ENCODE measurements around the gene KDM8.

The KDM8 gene
- 9.4 to 14.5 (median 10.5) reads per million in 4 experiments for total RNA-seq

GRCh38 chr16:27203507-27204311 lies at the start of gene KDM8:
Gene KDM8 (plus strand): TSS chr16:27203526. CDS start chr16:27210124, 6,598 bp downstream.
- DNase-seq = peak; percentile 100

- peak; percentile 48 for DNase-seq
These were observed 48.4 kb upstream of the KDM8 start for GRCh38 chr16:27154705-27155521.

GRCh38 chr16:27156579-27156978 lies 46.7 kb upstream of the KDM8 start:
- DNase-seq = no peak

GRCh38 chr16:27161398-27161797 lies 41.9 kb upstream of the KDM8 start:
- no peak for DNase-seq

GRCh38 chr16:27164352-27164751 lies 39.0 kb upstream of the KDM8 start:
- DNase-seq = no peak

GRCh38 chr16:27165576-27165975 lies 37.8 kb upstream of the KDM8 start:
- no peak for DNase-seq

GRCh38 chr16:27168790-27169189 lies 34.5 kb upstream of the KDM8 start:
- DNase-seq = no peak

- DNase-seq = peak; percentile 46
These were observed 33.7 kb upstream of the KDM8 start for GRCh38 chr16:27169511-27170071.

- DNase-seq = no peak
These were observed 31.7 kb upstream of the KDM8 start for GRCh38 chr16:27171584-27171983.

- no peak for DNase-seq
These were observed 29.3 kb upstream of the KDM8 start for GRCh38 chr16:27174007-27174406.

- no peak for DNase-seq
These were observed 28.5 kb upstream of the KDM8 start for GRCh38 chr16:27174798-27175197.

- no peak for DNase-seq
These were observed 27.4 kb upstream of the KDM8 start for GRCh38 chr16:27175888-27176287.

GRCh38 chr16:27177031-27177774 lies 26.1 kb upstream of the KDM8 start:
- no peak for DNase-seq

GRCh38 chr16:27179500-27180072 lies 23.7 kb upstream of the KDM8 start:
- peak; percentile 77 for DNase-seq

GRCh38 chr16:27181019-27181790 lies 22.1 kb upstream of the KDM8 start:
- no peak for DNase-seq

GRCh38 chr16:27182906-27183405 lies 20.4 kb upstream of the KDM8 start:
- no peak for DNase-seq

- DNase-seq = no peak
These were observed 17.6 kb upstream of the KDM8 start for GRCh38 chr16:27185776-27186130.

- DNase-seq = no peak
These were observed 14.7 kb upstream of the KDM8 start for GRCh38 chr16:27188633-27189032.

GRCh38 chr16:27189335-27189972 lies 13.9 kb upstream of the KDM8 start:
- DNase-seq = no peak

GRCh38 chr16:27190316-27190871 lies 12.9 kb upstream of the KDM8 start:
- no peak for DNase-seq

All from effector CD8-positive, alpha-beta T cell (primary cell).